M059J (cell line): ENCODE data around the gene GREB1. TPM values are rescaled to one million over a fixed set of nuclear protein-coding genes. Genes with fewer than 3 reads are reported as not detected.

Experiments
- DNase-seq: peaks from one replicate; pipeline ENCODE4 v3.0.0-alpha.2; 2012; ENCODE audit warnings: low read depth
- total RNA-seq: library from RNA; depleted of rRNA; stranded (reverse); fragments of >200 nt; shearing (Covaris generic); gene quantifications from 2 replicates; pipeline ENCODE4 v1.2.3, GENCODE V29; 2014

GREB1 gene
- total RNA-seq, 1 experiment from 2014 or later = 0.39 TPM

DNA sequence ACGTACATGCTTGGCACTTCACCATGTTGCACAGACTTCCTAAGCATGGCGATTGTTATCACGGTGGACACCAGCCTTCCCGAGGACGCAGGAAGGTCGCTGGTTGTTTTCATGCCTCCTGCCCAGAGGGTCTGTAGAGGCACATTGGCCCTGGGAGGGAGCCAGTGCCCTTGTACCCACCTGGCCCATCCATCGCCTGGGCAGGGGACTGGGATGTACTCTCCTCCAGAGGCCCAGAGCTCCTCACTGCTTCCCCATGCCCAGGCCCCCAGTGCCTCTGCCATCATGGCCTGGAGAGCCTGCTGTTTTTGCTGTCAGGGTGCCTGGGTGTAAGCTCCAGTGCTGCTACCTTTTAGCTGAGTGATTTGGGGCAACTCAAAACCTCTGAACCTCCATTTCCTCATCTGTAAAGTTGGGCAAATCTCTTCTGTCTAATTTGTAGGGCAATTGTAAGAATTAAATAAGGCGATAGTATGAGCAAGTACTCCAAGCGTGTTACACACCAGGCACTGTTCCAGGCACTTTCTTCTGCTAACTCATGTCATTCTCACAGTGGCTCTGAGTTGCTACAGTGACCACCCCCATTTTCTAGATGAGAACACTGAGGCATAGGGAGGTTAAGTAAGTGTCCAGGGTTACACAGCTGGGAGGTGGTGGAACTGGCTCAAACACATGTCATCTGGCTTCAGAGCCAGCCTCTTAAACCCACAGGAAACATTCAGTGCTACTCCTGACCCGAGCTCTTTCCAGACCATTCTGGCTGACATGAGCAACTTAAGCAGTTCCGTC lies 45.3 kb downstream of the GREB1 start:
- DNase-seq = no peak

GRCh38 chr2:11579867-11580659 lies 46.2 kb downstream of the GREB1 start:
- DNase-seq = no peak

GRCh38 chr2:11580697-11581096 lies 46.9 kb downstream of the GREB1 start:
- DNase-seq = no peak

DNA sequence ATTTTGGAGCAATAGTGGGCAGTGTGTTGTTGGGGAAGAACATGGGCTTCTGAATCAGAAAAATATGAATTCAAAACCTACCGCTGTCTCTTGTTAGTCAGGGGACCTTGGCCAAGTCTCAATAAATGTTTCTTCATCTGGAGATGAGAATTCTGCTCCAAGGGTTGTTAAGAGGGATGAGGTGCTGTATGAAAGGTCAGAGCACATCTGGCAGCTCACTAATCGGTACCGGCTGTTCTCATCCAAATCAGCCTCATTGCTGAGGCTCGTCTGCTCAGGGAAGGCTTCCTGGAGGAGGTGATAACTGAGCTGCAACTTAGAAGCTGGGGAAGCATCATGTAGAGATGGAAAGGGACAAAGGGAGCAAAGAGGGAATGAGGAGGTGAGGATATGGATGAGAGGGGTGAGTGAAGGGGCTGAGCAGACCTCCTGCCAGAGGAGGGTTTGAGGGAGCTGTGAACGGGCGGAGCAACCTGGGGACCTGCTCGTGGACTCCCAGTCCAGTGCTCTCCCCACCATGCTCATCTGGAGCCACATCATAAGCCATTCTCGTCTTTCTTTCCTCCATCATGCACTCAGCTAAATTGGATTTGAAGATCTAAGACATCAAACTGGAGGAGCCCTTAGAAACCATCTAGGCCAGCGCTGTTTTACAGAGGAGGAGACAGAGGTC lies 47.4 kb downstream of the GREB1 start:
- no peak for DNase-seq

GRCh38 chr2:11581797-11582611 lies 48.2 kb downstream of the GREB1 start:
- no peak for DNase-seq

GRCh38 chr2:11582612-11582861 lies 48.7 kb downstream of the GREB1 start:
- no peak for DNase-seq

DNA sequence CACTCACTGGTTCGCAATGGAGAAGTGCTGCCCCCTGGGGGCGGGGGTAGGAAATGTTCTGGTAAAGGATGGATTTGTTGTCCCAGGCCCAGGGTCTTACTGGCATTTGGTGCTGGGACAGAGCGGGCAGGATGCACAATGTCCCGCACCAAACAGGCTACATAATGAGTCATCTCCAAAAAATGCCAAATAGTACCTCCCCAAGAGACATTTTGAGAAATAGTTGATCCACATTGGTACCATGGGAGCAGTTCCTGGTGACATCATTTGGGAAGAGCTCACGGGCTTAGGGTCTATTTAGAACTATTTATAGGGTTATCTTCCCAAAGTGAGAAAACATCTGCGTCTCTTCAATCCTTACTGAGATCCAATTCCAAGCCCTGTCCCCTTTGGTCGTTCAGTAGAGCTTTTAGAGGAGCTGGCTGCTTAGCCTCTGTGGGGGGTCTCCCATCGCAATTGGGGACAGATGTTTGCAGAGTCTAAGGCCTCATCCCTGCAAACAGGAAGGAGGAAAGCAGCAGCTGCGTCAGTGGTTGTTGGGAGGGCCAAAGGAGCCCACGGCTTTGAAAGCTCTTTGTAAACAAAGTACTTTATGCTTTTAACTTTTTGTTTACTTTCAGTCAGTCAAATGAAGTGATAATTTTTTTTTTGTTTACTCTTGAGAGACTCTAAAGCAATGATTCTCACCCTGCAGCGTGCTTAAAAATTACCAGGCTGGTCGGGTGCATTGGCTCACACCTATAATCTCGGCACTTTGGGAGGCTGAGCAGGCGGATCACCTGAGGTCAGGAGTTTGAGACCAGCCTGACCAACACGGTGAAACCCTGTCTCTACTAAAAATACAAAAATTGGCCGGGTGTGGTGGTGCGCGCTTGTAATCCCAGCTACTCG lies 49.3 kb downstream of the GREB1 start:
- peak; percentile 50 for DNase-seq

DNA sequence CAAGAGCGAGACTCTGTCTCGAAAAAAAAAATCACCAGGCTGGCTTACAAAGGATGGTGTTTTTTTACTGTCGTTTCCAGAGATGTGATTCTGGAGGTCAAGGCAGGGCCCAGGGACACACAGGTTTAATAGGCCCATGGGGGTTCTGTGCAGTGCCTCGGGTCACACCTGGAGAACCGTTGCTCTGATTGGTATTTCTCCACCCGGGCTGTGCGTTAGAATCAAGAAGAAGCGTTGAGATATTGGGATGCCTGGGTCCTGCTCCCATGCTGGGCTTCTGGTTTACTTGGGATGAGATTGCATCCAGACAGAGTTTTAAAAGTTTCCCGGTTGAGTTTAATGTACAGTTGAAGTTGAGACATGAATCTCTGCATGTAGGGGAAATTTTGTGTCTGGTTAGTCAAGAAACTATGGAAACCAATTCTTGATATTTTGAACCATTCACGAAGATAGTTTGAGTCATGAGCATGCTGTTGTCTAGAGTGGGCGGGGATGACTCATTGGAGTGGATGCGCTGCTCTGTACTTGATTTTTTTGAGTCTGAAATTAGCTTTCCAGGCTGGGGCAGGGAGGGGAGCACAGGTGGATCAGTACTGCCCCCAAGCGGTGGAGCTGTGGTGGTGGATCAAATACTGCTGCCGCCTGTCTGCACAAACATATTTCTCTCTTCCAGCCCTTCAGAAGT lies 50.1 kb downstream of the GREB1 start:
- peak; percentile 83 for DNase-seq

GRCh38 chr2:11584525-11585056 lies 50.7 kb downstream of the GREB1 start:
- no peak for DNase-seq

GRCh38 chr2:11585071-11585470 lies 51.2 kb downstream of the GREB1 start:
- DNase-seq = no peak

GRCh38 chr2:11588228-11589110 lies 54.6 kb downstream of the GREB1 start:
- DNase-seq = no peak

DNA sequence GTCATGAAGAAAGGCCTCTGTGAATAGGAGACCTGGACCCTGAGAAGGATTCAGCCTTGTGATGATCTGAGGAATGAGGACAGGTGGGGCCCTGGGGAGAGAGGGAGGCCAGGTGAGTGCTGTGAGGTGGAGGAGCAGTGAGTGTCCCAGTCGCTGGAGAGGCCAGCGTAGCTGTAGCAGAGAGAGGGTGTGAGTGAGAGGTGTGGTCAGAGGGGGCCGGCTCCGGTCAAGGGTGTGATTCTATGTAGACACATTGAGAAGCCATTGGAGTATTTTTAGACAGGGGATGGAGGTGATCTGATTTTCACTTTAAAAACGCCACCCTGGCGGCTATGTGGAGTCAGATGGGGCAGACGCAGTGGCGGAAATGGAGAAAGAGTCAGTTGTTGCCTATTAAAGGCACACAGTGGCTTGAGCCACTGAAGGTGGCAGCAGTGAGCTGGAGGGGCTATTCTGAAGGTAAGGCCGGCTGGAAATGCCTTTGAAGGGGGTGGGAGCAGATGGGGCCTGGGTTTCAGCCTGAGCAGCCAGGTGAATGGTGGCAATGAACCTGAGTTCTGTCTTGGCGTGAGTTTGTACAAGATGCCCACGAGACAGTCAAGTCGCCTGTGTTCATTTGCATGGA lies 55.6 kb downstream of the GREB1 start:
- no peak for DNase-seq

GRCh38 chr2:11590193-11590592 lies 56.3 kb downstream of the GREB1 start:
- DNase-seq = no peak

DNA sequence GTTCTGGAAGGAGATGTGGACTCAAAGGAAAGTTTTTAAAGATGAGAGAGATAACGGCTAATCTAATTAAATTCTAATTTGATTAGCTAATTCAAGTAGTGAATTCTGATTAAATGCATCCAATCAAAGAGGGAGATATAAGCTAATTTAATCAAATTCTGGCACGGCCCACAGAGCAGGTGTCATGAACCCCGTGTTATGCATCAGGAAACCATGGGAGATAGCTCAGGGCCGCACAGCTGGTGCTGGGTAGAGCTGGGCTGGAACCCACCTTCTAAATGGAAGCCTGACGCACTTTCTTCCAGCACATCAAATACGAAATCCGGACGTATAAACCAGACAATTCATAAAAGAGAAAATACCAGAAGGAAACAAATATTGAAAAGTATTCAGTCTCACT lies 57.2 kb downstream of the GREB1 start:
- no peak for DNase-seq

DNA sequence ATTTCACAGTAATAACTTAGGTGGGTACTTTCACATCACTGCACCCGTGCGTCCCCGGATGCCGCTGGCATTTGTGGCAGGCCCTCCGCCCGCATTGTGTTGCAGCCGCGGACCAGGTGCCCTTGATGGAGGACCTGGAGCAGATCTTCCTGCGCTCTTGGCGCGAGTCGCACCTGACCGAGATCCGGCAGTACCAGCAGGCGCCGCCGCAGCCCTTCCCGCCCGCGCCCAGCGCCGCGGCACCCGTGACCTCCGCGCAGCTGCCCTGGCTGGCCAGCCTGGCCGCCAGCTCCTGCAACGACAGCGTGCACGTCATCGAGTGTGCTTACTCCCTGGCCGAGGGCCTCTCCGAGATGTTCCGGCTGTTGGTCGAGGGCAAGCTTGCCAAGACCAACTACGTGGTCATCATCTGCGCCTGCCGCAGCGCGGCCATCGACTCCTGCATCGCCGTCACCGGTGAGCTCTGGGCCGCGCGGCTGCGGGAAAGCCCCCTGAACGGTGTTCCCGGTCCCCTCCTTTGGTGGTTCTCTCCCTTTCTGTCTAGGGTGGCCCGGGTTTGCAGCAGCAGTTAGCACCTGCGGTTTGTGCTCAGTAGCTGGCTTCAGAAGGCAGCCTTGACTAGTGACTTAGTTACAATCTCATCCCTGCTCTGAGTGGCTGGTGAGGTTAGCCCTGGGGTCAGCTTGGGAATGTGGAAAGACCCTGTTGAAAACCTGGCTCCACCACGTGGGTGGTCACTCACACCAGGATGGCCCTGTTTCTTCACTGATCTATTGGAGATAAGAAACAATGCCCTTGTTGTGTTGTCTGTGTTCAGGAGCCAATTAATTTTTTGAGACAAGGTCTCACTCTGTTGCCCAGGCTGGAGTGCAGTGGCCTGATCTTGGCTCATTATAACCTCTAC lies 59.1 kb downstream of the GREB1 start:
- DNase-seq = no peak

DNA sequence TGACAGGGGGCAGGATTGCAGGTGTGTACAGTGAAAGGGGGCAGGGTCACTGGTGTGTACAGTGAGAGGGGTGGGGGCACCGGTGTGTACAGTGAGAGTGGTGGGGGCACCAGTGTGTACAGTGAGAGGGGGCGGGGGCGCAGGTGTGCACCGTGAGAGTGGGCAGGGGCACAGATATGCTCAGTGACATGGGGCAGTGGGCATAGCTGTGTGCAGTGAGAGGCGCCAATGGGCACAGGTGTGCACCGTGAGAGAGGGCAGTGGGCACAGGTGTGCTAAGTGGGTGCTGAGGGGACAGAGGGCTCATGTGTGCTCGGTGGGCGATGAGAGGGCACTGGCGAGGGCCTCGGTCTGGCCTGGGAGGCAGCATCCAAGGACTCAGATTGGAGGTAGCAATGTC lies 63.0 kb downstream of the GREB1 start:
- no peak for DNase-seq

GRCh38 chr2:11597538-11598225 lies 63.8 kb downstream of the GREB1 start:
- DNase-seq = no peak
